GM20000 (cell line): Measurements from ENCODE around the gene RAPGEF4.

Experiments used
- DNase-seq: peaks from one replicate; pipeline ENCODE4 v3.0.0; 2012; ENCODE audit warnings: low spot score
- TF ChIP-seq, protein P1 (sequence below): IDR thresholded peaks from 2 replicates; pipeline ENCODE4 v1.5.1; 2012; ENCODE audit warnings: mild to moderate bottlenecking, control low read depth; ENCODE audit errors: extremely low read depth, missing control alignments

Gene RAPGEF4

DNA sequence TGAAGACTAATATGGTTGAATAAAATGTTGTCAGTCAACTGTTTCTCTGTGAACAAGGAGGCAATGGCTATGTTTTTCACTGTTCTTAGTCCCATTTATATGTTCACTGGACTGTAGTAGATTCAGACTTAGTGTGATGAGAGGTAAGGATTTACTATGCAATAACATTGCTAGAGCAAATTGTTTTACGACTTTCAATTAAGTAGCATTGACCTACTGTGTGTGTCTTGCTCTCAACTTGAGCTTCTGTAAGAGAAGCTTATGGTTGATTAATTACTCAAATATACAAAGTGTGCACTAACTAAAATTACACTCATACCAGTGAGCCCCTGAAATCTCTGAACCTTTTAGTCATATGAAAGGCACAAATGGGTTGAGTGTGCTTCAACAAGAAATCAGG lies 168.6 kb downstream of the RAPGEF4 start:
- no peak for DNase-seq
- TF ChIP-seq, protein P1, sequence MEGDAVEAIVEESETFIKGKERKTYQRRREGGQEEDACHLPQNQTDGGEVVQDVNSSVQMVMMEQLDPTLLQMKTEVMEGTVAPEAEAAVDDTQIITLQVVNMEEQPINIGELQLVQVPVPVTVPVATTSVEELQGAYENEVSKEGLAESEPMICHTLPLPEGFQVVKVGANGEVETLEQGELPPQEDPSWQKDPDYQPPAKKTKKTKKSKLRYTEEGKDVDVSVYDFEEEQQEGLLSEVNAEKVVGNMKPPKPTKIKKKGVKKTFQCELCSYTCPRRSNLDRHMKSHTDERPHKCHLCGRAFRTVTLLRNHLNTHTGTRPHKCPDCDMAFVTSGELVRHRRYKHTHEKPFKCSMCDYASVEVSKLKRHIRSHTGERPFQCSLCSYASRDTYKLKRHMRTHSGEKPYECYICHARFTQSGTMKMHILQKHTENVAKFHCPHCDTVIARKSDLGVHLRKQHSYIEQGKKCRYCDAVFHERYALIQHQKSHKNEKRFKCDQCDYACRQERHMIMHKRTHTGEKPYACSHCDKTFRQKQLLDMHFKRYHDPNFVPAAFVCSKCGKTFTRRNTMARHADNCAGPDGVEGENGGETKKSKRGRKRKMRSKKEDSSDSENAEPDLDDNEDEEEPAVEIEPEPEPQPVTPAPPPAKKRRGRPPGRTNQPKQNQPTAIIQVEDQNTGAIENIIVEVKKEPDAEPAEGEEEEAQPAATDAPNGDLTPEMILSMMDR, result no peak

DNA sequence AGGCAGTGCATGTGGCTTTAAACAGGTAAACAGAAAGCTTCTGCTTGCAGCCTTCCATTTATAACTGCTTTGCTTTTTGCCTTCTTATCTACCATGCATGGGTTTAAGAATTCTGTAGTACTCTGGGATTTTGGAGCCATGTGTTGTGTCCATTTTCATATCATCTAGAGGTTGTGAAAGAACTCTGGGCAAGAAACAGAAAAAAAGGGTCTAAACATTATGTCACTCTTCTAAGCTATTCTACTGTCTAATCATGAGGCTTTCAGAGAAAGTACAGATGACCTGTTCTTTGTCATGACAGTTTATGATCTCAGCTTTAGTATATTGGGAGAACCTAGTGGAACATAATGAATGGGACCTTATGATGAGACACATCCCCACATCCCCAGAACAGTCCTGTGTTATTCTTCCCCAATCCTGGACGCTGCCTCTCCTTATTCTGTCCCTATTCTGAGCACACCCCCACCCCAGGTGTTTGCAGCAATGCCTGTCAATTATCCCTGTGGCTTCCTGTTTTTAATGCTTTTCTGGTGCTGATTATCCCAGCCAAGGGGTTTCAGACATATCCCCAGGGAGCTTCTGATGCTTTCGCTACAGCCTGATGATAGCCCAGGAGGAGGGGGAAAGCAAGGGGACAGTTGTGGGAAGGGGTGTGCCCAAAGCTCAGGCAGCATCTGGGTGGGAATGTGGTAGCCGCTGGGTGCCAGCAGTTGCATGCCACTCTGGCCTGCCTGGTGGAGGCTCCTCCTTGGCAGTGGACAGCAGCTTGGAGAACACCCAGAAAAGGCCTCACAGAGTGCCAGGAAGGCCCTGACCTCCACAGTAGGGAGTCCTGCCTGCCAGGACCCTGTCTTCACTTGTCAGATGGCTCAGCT lies 170.5 kb downstream of the RAPGEF4 start:
- no peak for DNase-seq
- TF ChIP-seq, protein P1, result no peak

DNA sequence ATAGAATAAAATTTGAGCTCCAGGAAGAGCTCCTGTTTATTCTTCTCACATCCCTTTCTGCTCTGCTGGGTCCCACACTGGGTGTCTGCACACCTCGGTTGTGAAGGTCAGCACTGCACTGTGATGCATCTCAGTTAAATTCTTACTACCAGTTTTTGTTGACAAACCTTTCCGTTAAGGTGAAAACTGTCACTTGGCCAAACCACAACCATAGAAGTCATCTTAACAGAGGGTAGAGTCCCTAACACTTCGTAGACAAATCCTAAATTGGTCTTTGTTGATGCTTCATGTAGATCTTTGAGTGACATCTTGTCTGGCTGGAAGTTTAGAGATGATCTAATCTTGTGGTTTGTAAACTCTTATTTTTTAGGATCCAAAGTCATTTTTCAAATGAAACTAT lies 172.6 kb downstream of the RAPGEF4 start:
- TF ChIP-seq, protein P1, result no peak
- DNase-seq, result no peak

DNA sequence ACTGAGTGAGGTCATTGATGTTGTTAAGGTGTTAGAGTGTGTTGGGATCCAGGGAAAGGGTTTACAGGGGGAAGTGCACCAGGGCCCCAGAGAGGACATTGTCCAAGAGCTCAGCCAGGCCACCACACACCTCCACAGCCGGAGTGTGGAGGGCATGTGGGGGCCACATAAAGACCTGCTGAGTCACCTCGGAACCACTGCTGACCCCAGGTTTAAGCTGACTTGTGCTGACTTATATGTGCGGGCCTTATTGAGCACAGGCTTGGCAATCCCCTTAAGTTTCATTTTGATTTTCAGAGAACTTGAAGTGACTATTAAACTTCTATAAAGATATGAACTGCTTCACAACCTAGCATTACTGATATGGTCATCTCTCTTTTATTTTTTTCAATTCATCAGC lies 173.8 kb downstream of the RAPGEF4 start:
- peak; percentile 13 for DNase-seq
- TF ChIP-seq, protein P1, result no peak

DNA sequence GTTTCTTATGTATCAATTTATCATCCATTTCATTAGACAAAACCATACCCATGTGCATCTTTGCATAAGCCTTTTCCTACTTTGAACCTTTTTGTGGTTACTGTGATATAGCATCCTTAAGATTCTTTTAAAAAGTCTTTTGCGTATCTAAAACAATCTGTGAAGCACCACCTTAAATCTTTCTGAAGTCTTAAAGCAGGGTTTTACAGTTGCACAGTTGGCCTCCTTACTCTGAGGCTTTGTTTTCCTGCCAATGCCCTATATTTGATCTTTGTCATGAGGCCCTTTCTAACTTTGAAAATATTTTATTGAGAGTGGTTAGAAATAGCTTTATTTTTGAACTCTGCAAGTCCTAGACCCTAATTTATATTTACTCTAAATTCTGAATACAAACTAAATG lies 176.6 kb downstream of the RAPGEF4 start:
- no peak for DNase-seq
- TF ChIP-seq, protein P1, result no peak

DNA sequence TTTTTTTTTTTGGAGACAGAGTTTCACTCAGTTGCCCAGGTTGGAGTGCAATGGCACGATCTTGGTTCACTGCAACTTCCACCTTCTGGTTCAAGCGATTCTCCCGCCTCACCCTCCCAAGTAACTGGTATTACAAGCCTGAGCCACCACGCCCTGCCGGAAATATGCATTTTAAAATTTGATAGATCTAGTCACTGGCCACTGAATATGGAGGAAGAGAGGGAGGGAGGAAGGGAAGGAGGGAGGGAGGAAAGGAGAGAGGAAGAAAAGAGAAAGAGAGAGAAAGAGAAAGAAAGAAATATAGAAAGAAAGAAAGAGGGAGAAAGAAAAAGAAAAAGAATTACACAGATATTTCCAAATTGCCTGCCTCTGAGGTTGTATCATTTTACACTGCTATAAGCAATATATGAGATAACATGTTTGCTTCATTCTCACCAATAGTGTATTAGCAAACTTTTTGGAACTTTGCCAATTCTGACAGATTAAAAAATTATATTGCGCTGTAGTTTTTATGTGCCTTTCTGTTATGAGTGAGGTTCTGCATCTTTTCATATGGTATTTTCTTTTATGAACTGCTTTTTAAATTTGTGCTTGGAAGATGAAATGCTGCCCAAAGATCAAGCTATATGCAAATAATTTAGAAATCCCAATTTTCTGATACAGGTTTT lies 178.8 kb downstream of the RAPGEF4 start:
- TF ChIP-seq, protein P1, result no peak
- DNase-seq, result no peak

DNA sequence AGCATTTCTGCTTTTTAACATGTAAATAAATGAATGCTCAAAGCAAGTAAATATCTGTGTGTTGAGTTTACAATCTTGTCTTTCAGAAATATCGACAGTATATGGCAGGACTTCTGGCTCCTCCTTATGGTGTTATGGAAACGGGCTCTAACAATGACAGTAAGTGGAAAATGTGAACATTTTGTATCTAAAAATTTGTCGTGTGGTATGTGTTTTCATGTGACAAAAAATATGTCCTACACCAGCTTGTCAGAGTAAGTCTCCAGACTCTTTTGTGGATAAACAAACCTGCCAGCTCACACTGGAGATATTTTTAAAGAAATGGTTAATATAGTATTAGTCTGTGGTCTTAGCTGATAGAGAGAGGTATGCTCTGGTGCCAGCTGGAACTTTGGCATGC lies 182.1 kb downstream of the RAPGEF4 start:
- DNase-seq, result no peak
- TF ChIP-seq, protein P1, result no peak
